OCI-LY3 (cell line): Measurements from ENCODE around the gene CPNE8.

Experiments
- EZH2phosphoT487 ChIP-seq: fragments of 200-600 bp; shearing (Covaris generic); IDR thresholded peaks from 2 replicates; pipeline ENCODE4 v1.6.1; 2018; ENCODE audit warnings: antibody characterized with exemption, mixed run types, low read depth
- TF ChIP-seq, protein P1 (sequence below): fragments of 200-600, 300-600 bp; sonication (generic); IDR thresholded peaks from 2 replicates; pipeline ENCODE4 v1.5.1; 2014; ENCODE audit warnings: antibody characterized with exemption, low read length, low read depth

DNA sequence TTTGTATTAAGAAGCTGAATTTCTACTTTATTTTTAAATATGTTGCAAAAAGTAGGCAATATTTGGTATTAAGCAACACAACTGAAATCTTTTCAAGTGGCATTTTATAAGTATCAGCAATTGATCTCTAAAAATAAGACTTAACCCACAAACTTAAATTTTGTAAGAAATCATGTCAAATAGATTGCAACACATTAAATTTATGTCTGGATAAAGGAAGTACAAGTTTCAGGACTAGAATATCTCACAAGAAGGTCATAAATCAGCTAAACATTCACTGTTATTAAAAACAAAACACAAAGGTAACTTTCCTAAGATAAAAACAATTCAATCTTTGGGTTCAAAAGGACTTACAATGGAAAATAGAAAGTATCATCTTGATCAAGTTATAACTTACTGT, 32.8 kb downstream of the CPNE8 start:
- TF ChIP-seq, protein P1, sequence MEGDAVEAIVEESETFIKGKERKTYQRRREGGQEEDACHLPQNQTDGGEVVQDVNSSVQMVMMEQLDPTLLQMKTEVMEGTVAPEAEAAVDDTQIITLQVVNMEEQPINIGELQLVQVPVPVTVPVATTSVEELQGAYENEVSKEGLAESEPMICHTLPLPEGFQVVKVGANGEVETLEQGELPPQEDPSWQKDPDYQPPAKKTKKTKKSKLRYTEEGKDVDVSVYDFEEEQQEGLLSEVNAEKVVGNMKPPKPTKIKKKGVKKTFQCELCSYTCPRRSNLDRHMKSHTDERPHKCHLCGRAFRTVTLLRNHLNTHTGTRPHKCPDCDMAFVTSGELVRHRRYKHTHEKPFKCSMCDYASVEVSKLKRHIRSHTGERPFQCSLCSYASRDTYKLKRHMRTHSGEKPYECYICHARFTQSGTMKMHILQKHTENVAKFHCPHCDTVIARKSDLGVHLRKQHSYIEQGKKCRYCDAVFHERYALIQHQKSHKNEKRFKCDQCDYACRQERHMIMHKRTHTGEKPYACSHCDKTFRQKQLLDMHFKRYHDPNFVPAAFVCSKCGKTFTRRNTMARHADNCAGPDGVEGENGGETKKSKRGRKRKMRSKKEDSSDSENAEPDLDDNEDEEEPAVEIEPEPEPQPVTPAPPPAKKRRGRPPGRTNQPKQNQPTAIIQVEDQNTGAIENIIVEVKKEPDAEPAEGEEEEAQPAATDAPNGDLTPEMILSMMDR = no peak
- no peak for TF ChIP-seq EZH2phosphoT487
